HG03460 (cell line): ENCODE measurements around the gene ADK.
"Not testable (repeated sequence)": the region's sequence is repeated elsewhere in the genome, so short reads cannot be mapped to it uniquely, and the experiment has no call there.

Experiments used
- ATAC-seq: cut with Tn5 transposase; IDR thresholded peaks from one replicate; pipeline ENCODE4 v1.9.1; 2021; ENCODE audit not compliant: unreplicated experiment

ADK gene

DNA sequence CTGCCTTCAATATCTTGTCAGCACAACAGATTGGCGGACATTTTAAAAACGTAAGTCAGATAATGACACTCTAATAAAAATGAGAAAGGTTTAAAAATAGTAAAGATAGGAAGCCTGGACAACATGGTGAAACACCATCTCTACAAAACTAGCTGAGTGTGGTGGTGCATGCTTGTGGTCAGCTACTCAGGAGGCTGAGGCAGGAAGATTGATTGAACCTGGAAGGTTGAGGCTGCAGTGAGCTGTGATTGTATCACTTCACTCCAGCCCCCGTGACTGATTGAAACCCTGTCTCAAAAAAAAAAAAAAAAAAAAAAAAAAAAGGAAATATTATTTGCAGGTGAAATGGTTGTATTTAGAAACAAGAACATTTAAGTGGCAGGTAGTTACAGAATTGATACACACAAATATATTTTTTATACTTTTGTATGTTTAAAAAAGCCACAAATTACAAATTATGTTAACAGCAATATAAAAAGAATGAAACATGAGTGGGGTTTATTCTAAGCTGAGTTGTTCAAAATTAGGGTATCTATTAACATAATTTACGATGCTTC lies 141.9 kb downstream of the ADK start:
- no peak for ATAC-seq

DNA sequence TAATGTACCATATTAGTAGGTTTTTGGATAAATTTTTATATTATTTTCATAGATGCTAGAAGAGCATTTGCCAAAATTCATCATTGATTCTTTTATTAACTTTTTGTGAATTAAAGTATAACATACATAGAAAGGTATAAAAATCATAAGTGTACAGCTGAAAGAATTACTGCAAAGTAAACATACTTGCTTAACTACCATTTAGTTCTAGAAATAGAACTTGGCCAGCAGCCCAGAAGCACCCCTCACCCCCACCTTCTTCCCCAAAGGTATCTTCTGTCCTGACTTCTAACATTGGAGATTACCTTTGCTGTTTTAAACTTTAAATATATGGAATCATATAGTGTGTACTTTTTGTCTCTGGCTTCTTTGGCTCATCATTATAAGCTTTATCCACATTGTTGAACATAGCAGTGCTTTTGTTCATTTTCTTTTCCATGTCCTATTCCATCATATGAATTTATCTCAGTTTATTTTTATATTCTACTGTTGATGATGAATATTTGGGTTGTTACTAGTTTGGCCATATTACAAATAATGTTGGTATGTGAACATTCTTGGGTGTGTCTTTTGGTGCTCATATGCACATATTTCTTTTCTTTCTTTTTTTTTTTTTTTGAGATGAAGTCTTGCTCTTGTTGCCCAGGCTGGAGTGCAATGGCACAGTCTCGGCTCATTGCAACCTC lies 142.8 kb downstream of the ADK start:
- no peak for ATAC-seq

DNA sequence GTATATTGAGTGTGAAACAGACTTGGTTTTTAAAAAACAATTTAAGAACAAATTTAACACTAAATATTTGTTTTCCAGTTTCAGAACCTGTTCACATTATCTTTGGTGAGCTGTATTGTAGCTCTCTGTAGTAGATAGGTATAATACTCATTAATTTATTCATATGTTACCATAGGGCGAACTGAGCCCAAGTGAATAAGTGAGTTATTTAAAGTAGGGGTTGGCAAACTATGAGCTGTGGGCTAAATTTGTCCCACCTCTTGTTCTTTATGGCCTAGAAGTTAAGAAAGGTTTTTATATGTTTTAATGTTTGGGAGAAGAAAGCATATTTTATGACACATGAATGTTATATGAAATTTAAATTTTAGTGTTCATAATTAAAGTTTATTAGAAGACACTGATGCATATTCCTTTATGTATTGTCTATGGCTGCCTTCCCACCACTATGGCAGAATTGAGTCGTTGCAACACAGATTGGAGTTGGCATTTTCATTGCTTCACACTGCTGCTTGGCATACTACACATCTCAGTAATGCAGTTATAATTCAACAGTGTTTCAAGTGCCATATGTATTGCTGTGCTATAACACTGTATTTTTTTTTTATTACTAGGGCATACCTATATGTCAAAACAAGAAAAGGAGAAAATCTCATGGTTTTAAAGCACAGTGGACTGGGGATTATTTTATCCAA lies 146.5 kb downstream of the ADK start:
- no peak for ATAC-seq

DNA sequence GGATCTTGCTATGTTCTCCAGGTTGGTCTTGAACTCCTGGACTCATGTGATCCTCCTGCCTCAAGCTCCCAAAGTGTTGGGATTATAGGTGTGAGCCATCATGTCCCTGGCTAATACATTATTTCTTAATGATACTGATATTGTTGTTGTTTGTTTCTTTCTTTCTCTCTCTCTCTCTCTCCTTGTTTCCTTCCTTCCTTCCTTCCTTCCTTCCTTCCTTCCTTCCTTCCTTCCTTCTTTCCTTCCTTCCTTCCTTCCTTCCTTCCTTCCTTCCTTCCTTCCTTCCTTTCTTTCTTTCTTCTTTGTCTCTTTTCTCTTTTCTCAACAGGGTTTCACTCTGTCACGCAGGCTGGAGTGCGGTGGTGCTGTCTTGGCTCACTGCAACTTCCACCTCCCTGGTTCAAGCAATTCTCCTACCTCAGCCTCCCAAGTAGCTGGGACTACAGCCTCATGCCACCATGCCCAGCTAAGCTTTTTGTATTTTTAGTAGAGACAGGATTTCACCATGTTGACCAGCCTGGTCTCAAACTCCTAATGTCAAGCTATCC lies 149.1 kb downstream of the ADK start:
- ATAC-seq = not testable (repeated sequence)

DNA sequence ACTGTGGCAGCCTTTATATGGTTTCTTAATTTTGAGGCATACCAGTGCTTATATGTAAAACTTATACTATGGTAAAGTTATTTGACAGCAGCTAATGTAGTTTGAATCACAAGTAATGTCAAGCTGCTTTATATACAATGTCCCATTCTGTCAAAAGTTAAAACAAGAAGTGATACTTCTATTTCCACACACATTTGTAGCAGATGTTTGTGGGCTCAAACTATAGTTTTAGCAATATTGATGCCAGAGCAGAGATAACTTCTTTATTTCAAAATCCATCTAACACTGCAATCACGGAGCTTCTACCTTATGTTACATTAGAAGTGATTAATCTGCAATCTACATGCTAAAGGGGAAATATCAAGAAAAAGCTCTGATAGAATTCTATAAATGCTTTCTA lies 149.6 kb downstream of the ADK start:
- ATAC-seq = no peak

DNA sequence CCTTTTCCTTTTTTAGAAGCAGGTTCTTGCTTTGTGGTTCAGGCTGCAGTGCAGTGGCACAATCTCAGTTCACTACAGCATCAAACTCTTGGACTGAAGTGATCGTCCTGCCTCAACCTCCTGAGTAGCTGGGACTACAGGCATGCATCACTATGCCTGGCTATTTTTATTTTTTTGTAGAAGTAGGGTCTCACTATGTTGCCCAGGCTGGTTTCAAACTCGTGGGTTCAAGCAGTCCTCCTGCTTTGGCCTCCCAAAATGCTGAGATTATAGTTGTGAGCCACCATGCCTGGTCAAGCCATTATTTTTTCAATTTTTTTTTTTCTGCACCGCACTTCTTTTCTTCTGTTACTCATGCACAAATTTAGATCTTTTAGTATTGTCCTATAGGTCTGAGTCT lies 154.7 kb downstream of the ADK start:
- ATAC-seq = no peak

DNA sequence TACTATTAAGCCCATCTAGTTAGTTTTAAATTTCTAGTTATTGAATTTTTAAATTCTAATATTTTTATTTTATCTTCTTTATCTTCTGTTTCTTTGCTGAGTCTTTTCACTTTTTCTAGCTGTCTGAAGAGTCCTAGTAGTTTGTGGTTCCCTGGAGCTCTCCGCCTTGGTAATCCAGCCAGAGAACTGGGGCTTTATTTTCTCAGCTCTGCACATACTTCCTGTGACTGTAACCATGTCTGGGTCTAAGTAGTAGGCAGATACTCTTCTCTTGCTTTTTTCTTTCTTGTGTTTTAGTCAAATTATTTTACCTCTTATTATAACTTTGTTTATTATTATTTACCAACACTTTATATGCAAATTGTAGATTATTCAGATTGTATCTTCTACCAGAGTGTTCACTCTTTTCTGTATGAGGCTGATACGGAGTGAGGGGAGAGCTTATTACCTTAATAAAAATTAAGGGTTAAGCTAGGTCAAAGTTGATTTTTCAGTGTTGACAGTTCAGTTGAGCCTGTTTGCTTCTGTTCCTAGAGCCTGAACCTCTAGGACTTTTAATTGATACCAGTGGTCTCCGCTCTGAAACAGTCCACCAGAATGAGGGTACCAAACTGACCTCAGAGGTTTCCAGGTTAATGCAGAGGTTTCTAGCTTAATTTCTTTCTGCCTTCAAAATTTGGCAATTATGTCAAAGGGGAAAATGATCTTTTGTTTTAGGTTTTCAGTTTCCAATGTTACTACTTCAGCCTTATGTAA lies 155.4 kb downstream of the ADK start:
- no peak for ATAC-seq

DNA sequence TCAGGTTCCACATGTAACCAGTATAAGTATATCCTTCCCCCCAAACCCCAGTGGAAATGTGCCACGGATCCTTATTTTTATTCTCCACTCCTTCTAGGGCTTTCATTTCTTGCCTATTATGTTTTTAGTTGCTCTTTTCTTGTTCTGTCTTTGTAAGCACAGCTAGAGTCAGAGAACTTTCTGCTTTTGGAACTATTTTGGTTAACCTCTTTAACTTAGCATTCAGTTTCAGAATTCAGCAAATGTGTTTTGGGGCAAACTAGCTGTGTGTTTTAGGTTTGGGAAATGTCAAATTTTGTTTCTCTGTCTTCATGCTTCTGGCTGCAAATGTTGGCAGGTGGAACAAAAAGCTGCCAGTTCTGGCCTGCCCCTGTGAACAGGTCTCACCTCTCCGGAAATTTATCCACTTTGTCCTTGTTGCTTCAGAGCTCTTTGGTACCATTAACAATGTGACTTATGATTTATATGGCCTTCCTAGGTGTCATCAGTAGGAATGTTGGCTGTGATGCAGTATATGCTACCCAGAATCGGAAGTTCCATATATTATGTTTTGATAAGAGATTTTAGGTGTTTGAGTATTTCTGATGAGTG lies 156.1 kb downstream of the ADK start:
- ATAC-seq = no peak

DNA sequence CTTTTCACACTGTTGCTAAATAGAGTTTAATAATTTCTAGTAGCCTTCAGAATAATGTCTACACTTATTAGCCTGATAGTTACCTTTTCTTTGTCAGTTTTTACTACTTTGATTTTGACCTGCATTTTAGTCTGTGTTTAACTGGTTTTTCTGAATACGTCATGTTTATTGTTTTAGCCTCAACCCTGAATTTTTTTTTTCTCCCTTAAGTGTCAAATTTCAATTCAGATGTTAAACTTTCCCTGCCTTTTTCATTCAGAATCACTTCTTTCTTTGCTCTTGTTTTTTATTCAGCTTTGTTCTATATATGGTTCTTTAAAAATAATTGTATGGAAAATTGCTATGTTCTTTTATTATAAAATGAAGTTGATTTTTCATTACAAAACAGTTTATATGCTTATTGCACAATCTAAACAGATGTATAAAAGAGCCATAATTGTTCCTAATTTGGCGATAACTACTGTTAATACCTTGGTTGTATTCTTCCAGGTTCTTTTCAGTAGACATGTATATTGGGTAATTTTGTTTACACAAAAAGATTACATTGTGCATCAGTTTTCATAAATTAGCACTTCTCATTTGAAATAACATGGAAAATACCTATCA lies 159.7 kb downstream of the ADK start:
- ATAC-seq = no peak

DNA sequence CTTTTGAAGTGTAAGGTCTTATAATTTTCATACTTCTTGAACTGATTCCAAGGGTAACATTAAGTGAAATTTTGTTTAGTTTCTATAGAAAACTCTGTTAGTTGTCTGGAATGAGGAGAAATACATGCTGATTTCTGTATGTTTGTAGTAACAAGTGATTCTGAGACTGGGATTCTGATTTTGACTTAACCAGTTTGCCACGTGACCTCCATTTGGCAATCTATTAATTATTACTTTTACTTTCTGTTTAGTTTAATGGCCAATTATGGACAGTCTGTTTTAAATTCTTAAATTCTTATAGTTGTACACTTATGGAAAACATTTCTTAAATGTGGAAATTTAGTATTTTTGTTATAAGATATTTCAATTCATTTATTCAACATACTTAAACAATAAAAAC lies 163.1 kb downstream of the ADK start:
- no peak for ATAC-seq

DNA sequence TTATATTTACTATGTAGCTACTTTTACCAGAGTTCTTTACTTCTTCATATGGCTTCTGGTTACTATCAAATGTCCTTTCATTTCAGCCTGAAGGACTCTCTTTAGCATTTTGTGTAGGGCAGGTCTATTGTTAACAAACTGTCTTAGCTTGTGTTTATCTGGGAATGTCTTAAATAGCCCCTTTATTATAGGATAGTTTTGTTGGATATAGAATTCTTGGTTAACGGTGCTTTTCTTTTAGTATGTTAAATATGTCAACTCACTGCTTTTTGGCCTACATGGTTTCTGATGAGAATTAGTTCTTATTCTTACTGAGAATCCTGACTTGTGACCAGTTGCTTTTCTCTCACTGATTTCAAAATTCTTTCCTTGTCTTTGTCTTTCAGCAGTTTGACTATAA lies 169.0 kb downstream of the ADK start:
- no peak for ATAC-seq

DNA sequence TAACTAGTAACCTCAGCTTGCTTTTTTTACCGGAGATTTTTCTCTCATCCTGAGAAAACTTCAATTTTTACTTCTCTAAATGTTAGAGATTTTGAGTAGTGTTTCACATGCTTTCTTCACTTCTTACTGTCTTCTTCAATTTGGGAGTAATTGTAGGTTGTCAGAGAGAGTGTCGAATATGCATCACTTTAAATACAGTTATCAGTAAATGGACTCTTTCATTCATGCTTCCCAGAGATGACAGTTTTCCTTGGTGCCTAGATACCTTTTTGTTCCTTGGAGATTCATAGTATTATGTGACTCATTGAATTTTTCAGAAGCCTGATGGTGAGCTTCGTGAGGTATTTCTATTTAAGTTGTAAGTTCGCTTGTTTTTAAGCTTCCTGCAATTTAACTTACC lies 169.7 kb downstream of the ADK start:
- ATAC-seq = no peak

DNA sequence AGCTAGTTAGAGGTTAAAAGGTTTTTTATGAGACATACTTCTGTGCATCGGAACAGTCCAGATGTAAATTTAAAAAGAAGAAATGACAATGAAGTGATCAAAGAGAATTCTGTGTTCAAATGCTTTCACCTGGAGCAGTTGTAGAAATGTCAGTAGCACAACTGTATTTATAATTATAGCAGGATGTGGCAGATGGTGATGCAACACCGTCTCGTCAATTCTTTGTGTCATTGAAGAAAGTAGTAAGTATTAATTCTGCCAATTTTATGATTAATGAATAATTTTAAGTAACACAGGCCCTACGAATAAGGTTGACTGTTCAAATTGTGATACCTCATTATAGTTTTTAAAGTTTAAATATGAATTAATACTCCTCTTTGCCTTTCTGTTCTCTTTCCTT lies 171.1 kb downstream of the ADK start:
- ATAC-seq = no peak

DNA sequence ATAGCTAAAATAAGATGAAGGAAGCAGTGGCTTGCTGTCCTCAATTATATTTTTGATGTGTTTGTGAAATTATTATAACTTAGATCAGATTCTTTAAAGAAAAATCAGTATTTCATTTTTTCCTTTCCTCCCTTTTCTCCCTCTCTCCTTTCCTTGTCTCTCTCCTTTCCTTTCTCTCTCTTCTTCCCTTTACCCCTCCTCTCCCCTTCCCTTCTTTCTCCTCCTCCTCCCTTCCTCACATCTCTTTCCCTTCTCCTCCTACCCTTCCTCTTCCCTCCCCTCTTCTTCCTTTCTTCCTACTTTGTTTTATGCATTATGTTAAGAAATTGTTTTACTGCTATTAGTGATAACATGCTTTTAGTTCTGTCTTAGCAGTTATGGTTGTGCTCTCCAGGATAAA lies 171.5 kb downstream of the ADK start:
- no peak for ATAC-seq

DNA sequence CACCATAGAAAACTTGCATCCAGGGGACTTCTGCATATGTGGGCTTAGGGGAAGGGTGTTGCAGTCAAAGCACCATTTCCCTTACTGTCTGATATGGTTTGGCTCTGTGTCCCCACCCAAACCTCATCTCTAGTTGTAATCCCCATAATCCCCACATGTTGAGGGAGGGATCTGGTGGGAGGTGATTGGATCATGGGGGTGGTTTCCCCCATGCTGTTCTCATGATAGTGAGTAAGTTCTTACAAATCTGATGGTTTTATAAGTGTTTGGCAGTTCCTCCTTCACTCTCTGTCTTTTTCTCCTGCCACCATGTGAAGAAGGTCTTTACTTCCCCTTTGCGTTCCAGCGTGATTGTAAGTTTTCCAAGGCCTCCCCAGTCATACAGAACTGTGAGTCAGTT lies 177.4 kb downstream of the ADK start:
- no peak for ATAC-seq

DNA sequence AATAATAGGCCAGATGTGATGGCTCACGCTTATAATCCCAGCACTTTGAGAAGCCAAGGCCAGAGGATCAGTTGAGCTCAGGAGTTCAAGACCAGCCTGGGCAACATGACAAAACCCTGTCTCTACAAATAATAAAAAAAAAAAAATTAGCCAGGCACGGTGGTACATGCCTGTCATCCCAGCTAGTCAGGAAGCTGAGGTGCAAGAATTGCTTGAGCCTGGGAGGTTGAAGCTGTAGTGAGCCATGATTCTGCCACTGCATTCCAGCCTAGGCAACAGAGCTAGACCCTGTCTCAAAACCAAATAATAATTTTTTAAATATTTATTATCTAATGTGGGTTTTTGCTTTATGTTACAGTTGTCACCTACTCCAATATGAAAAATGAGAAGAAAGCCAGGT lies 178.9 kb downstream of the ADK start:
- no peak for ATAC-seq

DNA sequence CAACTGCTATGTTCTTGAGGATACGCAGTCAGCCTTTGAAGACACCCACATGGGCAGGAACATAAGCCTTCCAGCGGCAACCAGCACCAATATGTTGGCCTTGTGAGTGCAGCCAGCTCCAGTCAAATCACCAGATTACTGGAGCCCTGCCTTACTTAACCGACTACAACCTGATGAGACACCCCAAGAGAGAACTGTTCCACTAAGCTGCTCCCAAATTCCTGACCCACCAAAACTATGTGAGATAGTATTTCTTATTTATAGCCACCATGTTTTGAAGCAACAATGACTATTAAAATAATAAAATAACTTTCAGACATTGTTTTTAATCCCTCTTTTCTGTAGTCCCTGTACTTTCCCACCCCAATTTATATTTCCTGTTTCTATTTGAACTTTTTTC lies 179.6 kb downstream of the ADK start:
- no peak for ATAC-seq

DNA sequence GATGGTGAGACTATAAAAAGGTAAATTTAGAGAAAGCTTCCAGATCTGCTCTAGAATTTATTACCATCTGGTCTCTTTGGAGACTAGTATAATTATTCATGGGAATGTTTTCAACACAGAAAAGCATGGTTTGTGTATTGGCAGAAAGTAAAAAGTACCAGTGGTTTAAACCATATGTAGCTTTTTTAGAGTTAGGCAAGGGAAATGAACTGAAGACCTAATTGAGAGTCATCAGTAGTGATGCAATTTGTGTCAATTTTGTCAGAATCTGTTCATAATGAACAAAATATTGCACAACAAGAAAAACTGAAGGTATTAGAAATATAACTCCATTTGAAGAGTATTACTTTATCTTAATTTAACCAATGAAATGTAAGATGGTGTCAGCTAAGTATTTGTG lies 181.4 kb downstream of the ADK start:
- no peak for ATAC-seq

DNA sequence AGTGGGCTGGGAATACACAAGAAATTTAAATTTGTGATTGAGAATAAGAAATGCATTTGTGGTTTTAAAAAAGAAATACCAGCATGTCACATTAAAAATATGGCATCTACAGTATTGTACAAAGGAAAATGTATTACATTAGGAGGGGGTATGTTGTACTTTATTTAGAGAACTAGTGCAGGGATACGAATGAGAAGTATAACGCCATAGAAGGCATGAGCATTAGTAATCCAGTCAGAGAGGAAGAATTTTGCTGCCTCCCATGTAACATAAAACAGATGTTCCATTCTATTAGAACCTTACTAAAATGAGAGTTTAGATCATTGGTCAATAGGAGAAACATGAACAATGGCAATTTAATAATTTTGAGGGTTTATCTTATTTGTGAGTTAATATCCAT lies 182.2 kb downstream of the ADK start:
- ATAC-seq = no peak

DNA sequence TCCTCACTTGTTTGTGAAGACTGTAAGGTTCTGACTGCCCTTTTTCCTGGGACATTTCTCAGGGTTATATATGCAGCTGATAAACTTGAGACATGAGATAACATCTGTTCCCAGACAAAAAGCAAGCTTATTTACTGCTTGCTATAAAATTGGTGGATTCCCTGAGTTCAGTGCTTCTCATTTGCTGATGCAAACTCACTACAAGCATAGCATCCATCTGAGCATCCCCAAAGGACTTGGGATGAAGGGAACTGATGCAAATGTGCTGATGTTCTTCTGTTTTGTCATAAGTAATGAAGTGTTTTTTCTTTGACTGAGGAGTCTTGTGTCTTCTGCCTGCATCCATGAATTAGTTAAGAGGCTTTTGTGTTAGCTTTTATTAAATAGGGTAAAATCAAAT lies 183.2 kb downstream of the ADK start:
- ATAC-seq = no peak

DNA sequence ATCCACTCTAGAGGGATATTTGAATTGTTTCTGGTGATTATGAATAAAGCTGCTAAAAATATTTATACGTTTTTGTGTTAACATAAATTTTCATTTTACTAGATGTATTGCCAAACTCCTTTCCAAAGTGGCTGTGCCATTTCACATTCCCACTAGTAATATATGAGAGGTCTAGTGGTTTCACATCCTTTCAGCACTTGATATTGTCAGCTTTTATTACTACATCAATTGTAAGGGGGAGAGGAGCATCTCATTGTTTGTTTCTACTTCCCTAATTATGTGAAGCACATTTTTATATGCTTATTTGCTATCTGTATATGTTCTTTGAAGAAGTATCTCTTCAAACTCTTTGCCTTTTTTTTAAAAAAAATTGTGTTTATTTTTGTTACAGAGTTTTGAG lies 184.5 kb downstream of the ADK start:
- ATAC-seq = no peak
